Fibroblast of lung (primary cell): ENCODE measurements around the gene PTHLH. TPM values are rescaled to one million over a fixed set of nuclear protein-coding genes. Genes with fewer than 3 reads are reported as not detected.

ENCODE experiments used
- DNase-seq, 2 donors: peaks; one replicate each; pipeline versions ENCODE4 v3.0.0 to v3.0.0-alpha.2; 2010; ENCODE audit warnings: low read depth in 2 of 2
- H2AFZ ChIP-seq: 2 replicates; pipeline ENCODE4 v1.5.1; 2012; ENCODE audit warnings: low read length, control low read depth, inconsistent platforms
- H3K27ac ChIP-seq: 2 replicates; pipeline ENCODE4 v1.5.1; 2011; ENCODE audit warnings: low read length, control low read depth; ENCODE audit not compliant: insufficient read depth
- H3K27me3 ChIP-seq: 2 replicates; pipeline ENCODE4 v1.5.1; 2011; ENCODE audit warnings: mild to moderate bottlenecking, low read length; ENCODE audit not compliant: control insufficient read depth, insufficient read depth
- H3K36me3 ChIP-seq: 2 replicates; pipeline ENCODE4 v1.5.1; 2011; ENCODE audit warnings: low read length; ENCODE audit not compliant: control insufficient read depth, insufficient read depth
- H3K4me1 ChIP-seq: 2 replicates; pipeline ENCODE4 v1.5.1; 2011; ENCODE audit warnings: low read length; ENCODE audit not compliant: control insufficient read depth, insufficient read depth; ENCODE audit errors: extremely low read depth
- H3K4me2 ChIP-seq: 2 replicates; pipeline ENCODE4 v1.5.1; 2011; ENCODE audit warnings: low read length, control low read depth; ENCODE audit not compliant: insufficient read depth; ENCODE audit errors: extremely low read depth
- H3K4me3 ChIP-seq, 4 experiments: fragments of 200-600 bp in 1 of 4; sonication (generic) in 1 of 4; replicated peaks in 1 of 4; 2 replicates each; pipeline ENCODE4 v1.5.1; 2011 to 2016; ENCODE audit warnings: low read length in 4 of 4, low read depth in 3 of 4, mild to moderate bottlenecking in 3 of 4, control low read depth in 2 of 4, inconsistent platforms in 1 of 4, mixed read lengths in 1 of 4; ENCODE audit not compliant: insufficient read depth in 1 of 4; ENCODE audit errors: control extremely low read depth in 1 of 4
- H3K79me2 ChIP-seq: 2 replicates; pipeline ENCODE4 v1.5.1; 2012; ENCODE audit warnings: mild to moderate bottlenecking, low read length, inconsistent platforms; ENCODE audit not compliant: control insufficient read depth, insufficient read depth
- H3K9ac ChIP-seq: 2 replicates; pipeline ENCODE4 v1.5.1; 2011; ENCODE audit warnings: mild to moderate bottlenecking, low read length, control low read depth; ENCODE audit not compliant: insufficient read depth
- H3K9me3 ChIP-seq: 2 replicates; pipeline ENCODE4 v1.5.1; 2012; ENCODE audit warnings: low read depth, low read length; ENCODE audit not compliant: control insufficient read depth, insufficient read depth
- H4K20me1 ChIP-seq: 2 replicates; pipeline ENCODE4 v1.5.1; 2011; ENCODE audit warnings: low read length; ENCODE audit not compliant: control insufficient read depth, insufficient read depth; ENCODE audit errors: extremely low read depth
- EZH2 ChIP-seq: IDR thresholded peaks from 2 replicates; pipeline ENCODE4 v1.5.1; 2012; ENCODE audit warnings: low read length, control low read depth, mild to moderate bottlenecking; ENCODE audit errors: missing control alignments
- polyA plus RNA-seq, 2 donors: library from polyadenylated mRNA; depleted of rRNA in 1 of 2; stranded (reverse) in 1 of 2; unstranded in 1 of 2; fragments of >200 nt; gene quantifications; 2 replicates each; pipeline ENCODE4 v1.2.1, GENCODE V29; 2011 to 2012; ENCODE audit warnings: missing spikeins in 1 of 2
- total RNA-seq: library from RNA; depleted of rRNA; stranded (reverse); fragments of >200 nt; gene quantifications from 2 replicates; pipeline ENCODE4 v1.2.1, GENCODE V29; 2014
- TF ChIP-seq, protein P1 (sequence below), 2 donors: IDR thresholded peaks in 1 of 2; conservative IDR thresholded peaks in 1 of 2; 1 replicate in 1 of 2; 2 replicates in 1 of 2; pipeline ENCODE4 v1.5.1; 2011 to 2012; ENCODE audit warnings: low read length in 2 of 2, control low read depth in 1 of 2, inconsistent platforms in 1 of 2, low read depth in 1 of 2, mild to moderate bottlenecking in 1 of 2

Gene PTHLH
- total and polyA plus RNA-seq, 2 donors (not counting 1 experiment from before 2014, with no cell fraction given), result 1.1 to 1.8 TPM

DNA sequence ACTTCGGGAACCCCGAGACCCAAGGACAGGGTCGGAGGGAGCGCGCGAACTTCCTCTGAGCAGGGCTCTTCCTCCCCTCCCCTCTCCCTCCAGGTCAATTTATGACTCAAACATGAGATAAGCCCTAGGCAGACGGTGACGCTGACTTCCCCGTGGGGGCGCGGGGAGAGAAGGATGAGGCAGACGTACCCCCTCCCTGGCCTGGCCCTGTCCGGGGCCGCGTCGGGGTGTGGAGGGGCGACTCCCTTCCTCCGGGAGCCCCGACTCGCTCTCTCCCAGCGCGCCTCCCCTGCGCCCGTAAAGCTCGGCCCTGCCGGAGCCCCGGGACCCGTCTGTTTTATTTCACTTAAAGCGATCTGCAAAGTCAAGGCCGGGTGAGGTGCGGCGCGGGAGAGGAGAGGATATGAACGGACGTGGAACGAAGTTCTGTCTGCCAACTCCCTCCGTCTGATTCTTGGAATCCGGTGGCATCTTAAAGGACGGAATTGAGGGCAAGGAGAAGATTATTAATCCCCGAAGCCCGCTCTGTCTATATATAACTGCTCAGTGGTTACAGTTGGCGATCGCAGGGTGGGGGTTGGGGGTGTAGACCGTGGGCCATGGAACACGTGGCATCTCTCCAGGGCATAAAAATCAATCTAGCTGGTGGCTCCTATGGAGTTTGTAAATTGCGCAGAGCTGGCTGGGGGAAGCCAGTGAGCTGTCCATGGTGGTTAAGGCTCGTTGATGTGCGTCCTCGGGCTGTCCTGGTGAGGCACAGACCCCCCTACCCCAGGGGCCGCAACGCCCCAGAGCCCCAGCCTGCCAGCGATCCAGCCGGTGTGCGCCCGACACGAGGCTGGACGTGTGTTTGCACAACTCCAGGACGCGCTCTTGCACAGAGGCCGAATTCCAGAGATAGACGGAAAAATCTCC lies 2.9 kb upstream of the PTHLH start:
- no peak overlapping the region for H3K9ac ChIP-seq
- peaks cover 31% of the 10 kb centered on the region for H3K27me3 ChIP-seq
- TF ChIP-seq EZH2, result peak; percentile 77
- TF ChIP-seq, protein P1, sequence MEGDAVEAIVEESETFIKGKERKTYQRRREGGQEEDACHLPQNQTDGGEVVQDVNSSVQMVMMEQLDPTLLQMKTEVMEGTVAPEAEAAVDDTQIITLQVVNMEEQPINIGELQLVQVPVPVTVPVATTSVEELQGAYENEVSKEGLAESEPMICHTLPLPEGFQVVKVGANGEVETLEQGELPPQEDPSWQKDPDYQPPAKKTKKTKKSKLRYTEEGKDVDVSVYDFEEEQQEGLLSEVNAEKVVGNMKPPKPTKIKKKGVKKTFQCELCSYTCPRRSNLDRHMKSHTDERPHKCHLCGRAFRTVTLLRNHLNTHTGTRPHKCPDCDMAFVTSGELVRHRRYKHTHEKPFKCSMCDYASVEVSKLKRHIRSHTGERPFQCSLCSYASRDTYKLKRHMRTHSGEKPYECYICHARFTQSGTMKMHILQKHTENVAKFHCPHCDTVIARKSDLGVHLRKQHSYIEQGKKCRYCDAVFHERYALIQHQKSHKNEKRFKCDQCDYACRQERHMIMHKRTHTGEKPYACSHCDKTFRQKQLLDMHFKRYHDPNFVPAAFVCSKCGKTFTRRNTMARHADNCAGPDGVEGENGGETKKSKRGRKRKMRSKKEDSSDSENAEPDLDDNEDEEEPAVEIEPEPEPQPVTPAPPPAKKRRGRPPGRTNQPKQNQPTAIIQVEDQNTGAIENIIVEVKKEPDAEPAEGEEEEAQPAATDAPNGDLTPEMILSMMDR (conservative IDR thresholded peaks at IDR 0.05 in 1 of 2, IDR thresholded peaks at IDR 0.05 in 1 of 2; ENCODE audit: low read depth in 1 of 2, low read length in 2 of 2), result no peak
- H3K4me1 ChIP-seq, result peaks cover 3% of the 10 kb centered on the region
- H3K27ac ChIP-seq, result no peak overlapping the region
- no peaks in the 10 kb centered on the region for H3K9me3 ChIP-seq
- H3K79me2 ChIP-seq, result no peaks in the 10 kb centered on the region
- DNase-seq, result peak; percentile 71 to 73
- H4K20me1 ChIP-seq, result no peaks in the 10 kb centered on the region
- H3K36me3 ChIP-seq, result no peaks in the 10 kb centered on the region
- peak overlapping the region in 3 of 4 experiments; percentile 19 to 41 (median 37) for H3K4me3 ChIP-seq
- H2AFZ ChIP-seq, result no peak overlapping the region
- H3K4me2 ChIP-seq, result peak overlapping the region; percentile 69

DNA sequence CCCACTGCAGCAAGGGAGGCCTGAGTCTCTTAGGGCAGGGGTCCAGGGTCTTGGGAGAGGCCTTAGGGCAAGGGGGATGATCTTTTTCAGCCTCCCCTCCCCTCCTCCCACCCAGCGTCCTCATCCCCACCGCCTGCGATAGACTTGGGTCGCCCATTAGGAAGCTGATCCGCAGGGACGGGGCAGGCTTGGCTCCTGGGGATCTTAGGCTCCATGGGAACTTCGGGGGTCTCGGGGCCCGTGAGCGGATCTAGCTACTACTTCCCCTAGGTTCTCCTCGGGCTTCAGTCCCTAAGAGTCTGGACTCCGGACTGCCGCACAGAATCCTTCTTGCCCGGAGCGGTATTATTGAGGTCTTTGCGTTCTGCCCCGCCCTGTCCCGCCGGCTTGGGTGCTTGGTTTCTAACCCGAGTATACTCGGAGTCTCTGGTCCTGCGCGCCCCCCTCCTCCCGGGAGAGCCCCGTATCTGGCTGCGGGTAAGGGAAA lies 2.2 kb upstream of the PTHLH start:
- Histone ChIP-seq H3K79me2 (no peaks in the 10 kb centered on the region), H3K36me3 (no peaks in the 10 kb centered on the region), H3K4me3 (peak overlapping the region in 3 of 4 experiments; percentile 13 to 41 (median 37)), H3K4me2 (peak overlapping the region; percentile 69), H3K9ac (no peak overlapping the region), H3K27ac (no peak overlapping the region), H3K4me1 (peaks cover 3% of the 10 kb centered on the region), H2AFZ (no peak overlapping the region), H3K9me3 (no peaks in the 10 kb centered on the region), H3K27me3 (peaks cover 31% of the 10 kb centered on the region), H4K20me1 (no peaks in the 10 kb centered on the region)
- DNase-seq, result no peak
- TF ChIP-seq, protein P1 (conservative IDR thresholded peaks at IDR 0.05 in 1 of 2, IDR thresholded peaks at IDR 0.05 in 1 of 2; ENCODE audit: low read depth in 1 of 2, low read length in 2 of 2), result no peak
- TF ChIP-seq EZH2, result no peak

DNA sequence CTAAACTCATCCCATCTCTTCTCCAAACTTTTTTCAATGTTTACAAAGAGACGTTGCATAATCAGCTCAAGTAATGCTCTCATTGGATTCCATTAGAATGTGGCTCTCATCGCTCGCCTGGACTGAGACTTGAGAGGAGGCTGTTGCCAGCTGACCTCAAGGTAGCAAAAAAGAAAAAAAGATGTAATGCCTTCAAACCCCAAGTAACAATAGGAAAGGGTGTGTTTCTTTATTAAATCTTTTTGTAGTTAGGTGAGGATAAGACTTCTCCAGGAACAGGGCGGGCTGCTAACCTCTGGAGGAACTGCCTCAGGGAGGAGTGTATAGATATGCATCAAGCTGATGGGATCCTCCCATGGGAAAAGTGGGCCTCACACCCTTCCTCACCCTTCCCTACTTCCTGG lies 956 bp upstream of the PTHLH start:
- no peak for TF ChIP-seq EZH2
- TF ChIP-seq, protein P1 (conservative IDR thresholded peaks at IDR 0.05 in 1 of 2, IDR thresholded peaks at IDR 0.05 in 1 of 2; ENCODE audit: low read depth in 1 of 2, low read length in 2 of 2), result no peak
- no peak overlapping the region for H3K4me2 ChIP-seq

More for the DNA sequence above, 956 bp upstream of the PTHLH start:
- no peak overlapping the region for H3K27ac ChIP-seq
- peaks cover 29% of the 10 kb centered on the region for H3K27me3 ChIP-seq
- H3K9ac ChIP-seq, result no peak overlapping the region
- no peak overlapping the region for H3K4me3 ChIP-seq
- H3K9me3 ChIP-seq, result no peaks in the 10 kb centered on the region
- peaks cover 7% of the 10 kb centered on the region for H3K4me1 ChIP-seq
- H3K36me3 ChIP-seq, result no peaks in the 10 kb centered on the region
- H4K20me1 ChIP-seq, result no peaks in the 10 kb centered on the region
- no peaks in the 10 kb centered on the region for H3K79me2 ChIP-seq
- no peak overlapping the region for H2AFZ ChIP-seq
- DNase-seq, result peak in 1 of 2 donors; percentile 41
